ENCODE measurements around the gene B3GAT3. TPM values are rescaled to one million over a fixed set of nuclear protein-coding genes. Genes with fewer than 3 reads are reported as not detected.

B3GAT3 gene
- total and polyA plus RNA-seq, 4 experiments from 2014 or later, result 37.9 to 74.3 (median 57.3) TPM

DNA sequence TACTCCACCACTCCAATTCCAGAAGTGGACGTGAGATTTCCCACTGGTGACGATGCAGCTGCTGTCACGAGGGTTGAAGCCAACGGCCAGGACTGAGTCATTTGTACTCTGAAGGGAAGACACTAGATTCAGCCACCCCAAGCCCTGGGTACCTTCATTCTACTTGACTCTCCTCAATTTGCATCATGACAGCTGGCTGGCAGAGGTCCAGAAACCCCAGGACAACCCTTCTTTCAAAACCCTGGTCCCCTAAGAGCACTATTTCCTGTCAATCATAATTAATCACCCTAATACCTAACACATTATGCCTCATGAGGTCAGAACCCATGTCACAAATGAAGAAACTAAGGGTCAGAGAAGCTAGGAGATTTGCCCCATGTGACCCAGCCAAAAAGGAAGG is 14.1 kb downstream of the B3GAT3 start:
- ChIA-PET POLR2A (ENCODE audit: partially characterized antibody) (interaction anchor here (1.0 to 10.8 kb wide), 5 partner anchors 8 to 64 kb away, joined by 7 to 142 read pairs (median 9); partner anchors contain the start of genes B3GAT3, LBHD1, TUT1 and UQCC3), CTCF (ENCODE audit: partially characterized antibody) (interaction anchor here (1.5 kb wide), 1 partner anchor 13 kb away, joined by 3 read pairs; no protein-coding TSS in a partner anchor)
- Histone ChIP-seq H3K27me3 (ENCODE audit: insufficient read depth, low read length) (no peaks in the 10 kb centered on the region), H3K4me1 (ENCODE audit: insufficient read depth, low read length) (peaks cover 49% of the 10 kb centered on the region), H3K9me3 (ENCODE audit: control insufficient read depth in 1 of 2, low read length in 2 of 2) (no peaks in the 10 kb centered on the region), H3K27ac (ENCODE audit: low read depth, low read length) (no peak overlapping the region), H3K4me3 (ENCODE audit: low read length in 2 of 2) (no peak overlapping the region), H3K36me3 (ENCODE audit: insufficient read depth, low read length) (peaks cover 60% of the 10 kb centered on the region)
- DNase-seq, result no peak
- Mint-ChIP-seq H3K36me3 (peaks cover 25 to 56% of the 10 kb centered on the region in 2 donors), H3K27ac (peak overlapping the region in 3 of 7 donors; percentile 24 to 82 (median 68)), H3K27me3 (no peaks in the 10 kb centered on the region), H3K4me3 (no peak overlapping the region), H3K4me1 (peaks cover 18 to 63% (median 37%) of the 10 kb centered on the region in 4 donors), H3K9me3 (no peaks in the 10 kb centered on the region)
- intact Hi-C loops (cut with micrococcal nuclease), result no loop called here

GRCh38 chr11:62605902-62606301 is 15.9 kb downstream of the B3GAT3 start:
- H3K36me3 Mint-ChIP-seq, result peaks cover 25 to 59% of the 10 kb centered on the region in 2 donors
- H3K4me3 Mint-ChIP-seq, result no peak overlapping the region
- peaks cover 59% of the 10 kb centered on the region for H3K36me3 ChIP-seq (ENCODE audit: insufficient read depth, low read length)
- peaks cover 20 to 56% (median 35%) of the 10 kb centered on the region in 4 donors for H3K4me1 Mint-ChIP-seq
- intact Hi-C loops (cut with micrococcal nuclease), result no loop called here
- H3K4me3 ChIP-seq (ENCODE audit: low read length in 2 of 2), result no peak overlapping the region
- ChIA-PET POLR2A (ENCODE audit: partially characterized antibody) (interaction anchor here (0.8 to 10.8 kb wide), 4 partner anchors 12 to 59 kb away, joined by 3 to 142 read pairs (median 16); partner anchors contain the start of genes B3GAT3, C11orf98, CSKMT and TUT1), CTCF (ENCODE audit: partially characterized antibody) (interaction anchor here (0.5 to 3.0 kb wide), 3 partner anchors 14 to 88 kb away, joined by 3 to 14 read pairs (median 3); partner anchors contain the start of gene TUT1)
- no peaks in the 10 kb centered on the region for H3K27me3 Mint-ChIP-seq
- peaks cover 39% of the 10 kb centered on the region for H3K4me1 ChIP-seq (ENCODE audit: insufficient read depth, low read length)
- H3K9me3 Mint-ChIP-seq, result no peaks in the 10 kb centered on the region
- H3K27me3 ChIP-seq (ENCODE audit: insufficient read depth, low read length), result no peaks in the 10 kb centered on the region
- H3K27ac Mint-ChIP-seq, result no peak overlapping the region
- H3K27ac ChIP-seq (ENCODE audit: low read depth, low read length), result no peak overlapping the region
- no peaks in the 10 kb centered on the region for H3K9me3 ChIP-seq (ENCODE audit: control insufficient read depth in 1 of 2, low read length in 2 of 2)
- DNase-seq, result no peak

GRCh38 chr11:62605467-62605866 is 16.3 kb downstream of the B3GAT3 start:
- peaks cover 34% of the 10 kb centered on the region for H3K4me1 ChIP-seq (ENCODE audit: insufficient read depth, low read length)
- H3K9me3 ChIP-seq (ENCODE audit: control insufficient read depth in 1 of 2, low read length in 2 of 2), result no peaks in the 10 kb centered on the region
- no peak for DNase-seq
- H3K27ac Mint-ChIP-seq, result peak overlapping the region in 1 of 7 donors; percentile 22
- POLR2A ChIA-PET (ENCODE audit: partially characterized antibody), result interaction anchor here (1.0 to 10.8 kb wide), 6 partner anchors 11 to 276 kb away, joined by 4 to 142 read pairs (median 6); partner anchors contain the start of genes B3GAT3, C11orf98, CSKMT and INTS5
- intact Hi-C loops (cut with micrococcal nuclease), result no loop called here
- H3K27me3 Mint-ChIP-seq, result no peaks in the 10 kb centered on the region
- no peak overlapping the region for H3K4me3 ChIP-seq (ENCODE audit: low read length in 2 of 2)
- H3K36me3 Mint-ChIP-seq, result peaks cover 27 to 63% of the 10 kb centered on the region in 2 donors
- no peaks in the 10 kb centered on the region for H3K9me3 Mint-ChIP-seq
- CTCF ChIA-PET (ENCODE audit: partially characterized antibody), result interaction anchor here (0.5 to 3.0 kb wide), 3 partner anchors 13 to 40 kb away, joined by 3 to 14 read pairs (median 3); partner anchors contain the start of gene TUT1
- H3K4me1 Mint-ChIP-seq, result peaks cover 20 to 53% (median 36%) of the 10 kb centered on the region in 4 donors
- H3K27ac ChIP-seq (ENCODE audit: low read depth, low read length), result no peak overlapping the region
- H3K27me3 ChIP-seq (ENCODE audit: insufficient read depth, low read length), result no peaks in the 10 kb centered on the region
- peaks cover 55% of the 10 kb centered on the region for H3K36me3 ChIP-seq (ENCODE audit: insufficient read depth, low read length)
- peak overlapping the region in 1 of 8 donors; percentile 9 for H3K4me3 Mint-ChIP-seq

- Mint-ChIP-seq H3K36me3 (peaks cover 32 to 65% of the 10 kb centered on the region in 2 donors), H3K27me3 (no peaks in the 10 kb centered on the region), H3K4me3 (no peak overlapping the region), H3K4me1 (peaks cover 22 to 53% (median 38%) of the 10 kb centered on the region in 4 donors), H3K27ac (peak overlapping the region in 1 of 7 donors; percentile 42), H3K9me3 (no peaks in the 10 kb centered on the region)
- DNase-seq, result no peak
- peaks cover 32% of the 10 kb centered on the region for H3K4me1 ChIP-seq (ENCODE audit: insufficient read depth, low read length)
- ChIA-PET POLR2A (ENCODE audit: partially characterized antibody) (interaction anchor here (1.0 to 6.3 kb wide), 7 partner anchors 9 to 276 kb away, joined by 3 to 168 read pairs (median 5); partner anchors contain the start of genes B3GAT3, C11orf98, CSKMT and INTS5), CTCF (ENCODE audit: partially characterized antibody) (interaction anchor here (0.6 to 3.0 kb wide), 2 partner anchors 12 to 37 kb away, joined by 3 to 14 read pairs; partner anchors contain the start of gene TUT1)
- H3K27ac ChIP-seq (ENCODE audit: low read depth, low read length), result no peak overlapping the region
- intact Hi-C loops (cut with micrococcal nuclease), result no loop called here
- H3K27me3 ChIP-seq (ENCODE audit: insufficient read depth, low read length), result no peaks in the 10 kb centered on the region
- no peak overlapping the region for H3K4me3 ChIP-seq (ENCODE audit: low read length in 2 of 2)
- no peaks in the 10 kb centered on the region for H3K9me3 ChIP-seq (ENCODE audit: control insufficient read depth in 1 of 2, low read length in 2 of 2)
- H3K36me3 ChIP-seq (ENCODE audit: insufficient read depth, low read length), result peaks cover 51% of the 10 kb centered on the region
Observed at GRCh38 chr11:62604460-62605120, 17.2 kb downstream of the B3GAT3 start.

GRCh38 chr11:62603776-62604299 is 17.9 kb downstream of the B3GAT3 start:
- Histone ChIP-seq H3K9me3 (ENCODE audit: control insufficient read depth in 1 of 2, low read length in 2 of 2) (no peaks in the 10 kb centered on the region), H3K27ac (ENCODE audit: low read depth, low read length) (no peak overlapping the region), H3K27me3 (ENCODE audit: insufficient read depth, low read length) (no peaks in the 10 kb centered on the region), H3K36me3 (ENCODE audit: insufficient read depth, low read length) (peaks cover 46% of the 10 kb centered on the region), H3K4me3 (ENCODE audit: low read length in 2 of 2) (no peak overlapping the region), H3K4me1 (ENCODE audit: insufficient read depth, low read length) (peaks cover 32% of the 10 kb centered on the region)
- Mint-ChIP-seq H3K27ac (peak overlapping the region; percentile 29 to 92 (median 66)), H3K9me3 (no peaks in the 10 kb centered on the region), H3K27me3 (no peaks in the 10 kb centered on the region), H3K4me3 (peak overlapping the region in 6 of 8 donors; percentile 29 to 83 (median 78)), H3K4me1 (peaks cover 27 to 53% (median 43%) of the 10 kb centered on the region in 4 donors), H3K36me3 (peaks cover 40 to 65% of the 10 kb centered on the region in 2 donors)
- CTCF ChIA-PET (ENCODE audit: partially characterized antibody), result interaction anchor here (3.0 kb wide), 1 partner anchor 12 kb away, joined by 14 read pairs; the partner anchor contains the start of gene TUT1
- no peak for DNase-seq
- POLR2A ChIA-PET (ENCODE audit: partially characterized antibody), result interaction anchor here (1.0 to 6.3 kb wide), 8 partner anchors 8 to 277 kb away, joined by 3 to 168 read pairs (median 7); partner anchors contain the start of genes B3GAT3, C11orf98, CSKMT and EML3
- intact Hi-C loops (cut with micrococcal nuclease), result no loop called here

GRCh38 chr11:62603072-62603408 is 18.7 kb downstream of the B3GAT3 start:
- peak overlapping the region; percentile 60 to 83 (median 78) for H3K4me3 Mint-ChIP-seq
- H3K27ac Mint-ChIP-seq, result peak overlapping the region; percentile 29 to 92 (median 66)
- H3K4me3 ChIP-seq (ENCODE audit: low read length in 2 of 2), result no peak overlapping the region
- POLR2A ChIA-PET (ENCODE audit: partially characterized antibody), result interaction anchor here (0.6 to 6.3 kb wide), 5 partner anchors 9 to 62 kb away, joined by 4 to 168 read pairs (median 24); partner anchors contain the start of genes C11orf98, CSKMT, EML3 and GANAB
- H3K4me1 ChIP-seq (ENCODE audit: insufficient read depth, low read length), result peaks cover 32% of the 10 kb centered on the region
- CTCF ChIA-PET (ENCODE audit: partially characterized antibody), result interaction anchor here (0.7 to 3.0 kb wide), 2 partner anchors 9 to 11 kb away, joined by 4 to 14 read pairs; partner anchors contain the start of gene TUT1
- H3K27me3 ChIP-seq (ENCODE audit: insufficient read depth, low read length), result no peaks in the 10 kb centered on the region
- DNase-seq, result no peak
- H3K27me3 Mint-ChIP-seq, result no peaks in the 10 kb centered on the region
- intact Hi-C loops (cut with micrococcal nuclease), result no loop called here
- peaks cover 47 to 71% of the 10 kb centered on the region in 2 donors for H3K36me3 Mint-ChIP-seq
- H3K9me3 ChIP-seq (ENCODE audit: control insufficient read depth in 1 of 2, low read length in 2 of 2), result no peaks in the 10 kb centered on the region
- no peaks in the 10 kb centered on the region for H3K9me3 Mint-ChIP-seq
- peaks cover 33 to 59% (median 46%) of the 10 kb centered on the region in 4 donors for H3K4me1 Mint-ChIP-seq
- H3K36me3 ChIP-seq (ENCODE audit: insufficient read depth, low read length), result peaks cover 49% of the 10 kb centered on the region
- no peak overlapping the region for H3K27ac ChIP-seq (ENCODE audit: low read depth, low read length)

Measured in CD4-positive, alpha-beta memory T cell (primary cell).